ENCODE measurements around the gene PANX3.

PANX3 gene

DNA sequence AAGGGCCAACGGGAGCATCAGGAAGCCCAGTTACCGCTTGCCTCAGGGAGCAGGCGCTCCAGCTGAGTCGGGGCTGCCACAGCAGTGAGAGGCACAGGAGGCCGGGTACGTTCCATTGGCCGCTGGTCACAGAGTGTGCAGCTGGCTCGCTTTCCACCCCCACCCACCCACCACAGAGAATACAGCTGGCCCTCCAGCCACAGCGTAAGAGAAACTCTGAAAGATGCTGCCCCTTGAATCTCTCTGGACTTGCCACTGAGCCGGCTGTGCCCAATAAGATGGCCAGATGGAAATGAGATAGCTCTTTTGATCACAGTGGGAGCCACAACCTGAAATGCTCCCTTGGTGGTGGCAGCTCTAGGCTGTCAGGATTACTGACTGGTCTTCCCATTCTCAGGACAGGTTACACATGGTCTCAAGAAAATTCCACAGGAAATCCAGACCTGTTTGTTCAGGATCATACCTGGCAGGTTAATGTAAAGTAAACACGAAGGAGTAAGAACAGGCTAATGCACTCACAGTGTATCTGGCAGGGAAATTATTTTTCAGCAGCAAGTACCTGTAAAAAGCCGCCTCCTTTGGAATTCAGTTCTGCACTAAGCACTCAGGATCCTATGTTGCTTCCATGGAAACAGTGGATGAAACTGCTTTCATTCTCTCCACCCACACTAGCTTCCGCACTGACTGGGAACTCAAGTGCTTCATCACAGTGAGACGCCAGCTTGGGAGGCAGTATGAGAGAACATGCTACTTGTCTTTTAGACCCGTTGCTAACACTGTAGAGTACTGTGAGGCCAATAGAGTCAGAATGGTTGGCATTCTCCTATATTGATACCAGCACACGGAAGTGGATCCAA is 45.8 kb downstream of the PANX3 start:
- DNase-seq (ENCODE audit: extremely low read depth in 1 of 2, low read depth in 1 of 2): no peak

DNA sequence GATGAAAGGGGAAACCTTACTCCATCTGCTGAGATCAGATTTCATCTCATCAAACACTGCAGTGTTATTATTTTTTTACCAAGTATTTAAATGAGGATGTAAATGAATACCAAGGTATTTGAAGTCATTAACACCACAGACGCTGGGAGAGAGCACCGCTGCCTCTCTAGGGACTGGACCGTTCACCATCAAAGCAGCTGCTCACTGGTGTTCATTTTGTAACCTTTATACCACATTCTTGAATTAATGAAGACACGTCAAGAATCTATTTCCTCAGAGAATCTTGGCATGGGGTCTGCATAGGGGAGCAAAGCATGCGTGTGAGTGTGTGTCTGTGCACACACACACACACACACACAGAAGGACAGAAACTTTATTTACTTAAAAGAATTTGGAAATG is 46.7 kb downstream of the PANX3 start:
- DNase-seq (ENCODE audit: extremely low read depth in 1 of 2, low read depth in 1 of 2): no peak

DNA sequence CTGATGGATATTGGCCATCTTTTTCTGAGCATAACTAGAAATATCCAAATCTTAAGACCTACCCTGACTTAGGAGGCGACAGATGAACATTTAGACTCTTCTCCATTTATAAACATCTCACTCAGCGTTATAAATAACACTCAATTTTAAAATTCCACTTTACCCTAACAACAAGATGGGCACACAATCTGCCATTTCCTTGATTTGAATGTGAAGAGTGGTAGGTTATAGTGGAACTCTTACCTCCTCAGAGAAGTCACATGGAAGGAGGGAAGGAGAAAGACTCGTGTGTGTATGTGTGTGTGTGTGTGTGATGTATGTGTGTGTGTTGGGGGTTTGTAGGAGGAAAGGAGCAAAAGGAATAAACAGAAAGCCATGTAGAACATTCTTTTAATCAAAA is 47.3 kb downstream of the PANX3 start:
- no peak for DNase-seq (ENCODE audit: extremely low read depth in 1 of 2, low read depth in 1 of 2)

DNA sequence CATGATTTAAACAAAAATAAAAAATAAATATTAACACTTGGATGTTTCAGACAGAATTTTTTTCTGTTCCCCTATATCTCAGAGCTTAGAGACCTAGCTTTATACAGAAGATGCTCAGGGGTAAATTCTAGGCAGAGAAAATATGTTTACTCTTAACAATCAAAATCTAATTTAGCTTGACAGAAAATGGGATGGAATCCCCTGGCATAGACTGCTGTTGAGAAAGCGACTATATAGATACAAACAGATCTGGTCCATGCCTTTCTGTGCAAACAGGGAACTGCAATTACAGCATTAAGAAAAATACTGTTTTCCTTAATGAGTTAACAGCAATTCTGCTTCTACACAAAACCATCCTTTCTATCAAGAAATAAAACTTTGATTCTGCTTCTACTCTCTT is 47.8 kb downstream of the PANX3 start:
- no peak for DNase-seq (ENCODE audit: extremely low read depth in 1 of 2, low read depth in 1 of 2)

DNA sequence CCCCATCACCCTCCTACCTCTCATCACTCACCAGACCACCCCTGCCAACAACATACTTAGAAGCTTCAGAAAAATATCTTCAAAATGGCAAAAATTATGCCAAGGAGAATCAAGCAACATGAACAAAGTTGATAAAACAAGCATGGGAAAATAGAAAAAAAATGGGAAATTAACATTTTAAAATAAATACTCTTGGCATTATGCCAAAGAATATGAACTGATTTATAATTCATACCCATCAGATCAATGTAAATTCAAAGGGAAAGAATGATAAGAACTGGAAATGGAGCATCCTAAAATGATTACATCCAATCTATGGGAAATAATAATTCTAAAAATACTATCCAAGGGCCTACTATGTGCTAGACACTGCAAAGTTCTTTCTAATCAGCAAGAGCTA is 50.3 kb downstream of the PANX3 start:
- no peak for DNase-seq (ENCODE audit: extremely low read depth in 1 of 2, low read depth in 1 of 2)

DNA sequence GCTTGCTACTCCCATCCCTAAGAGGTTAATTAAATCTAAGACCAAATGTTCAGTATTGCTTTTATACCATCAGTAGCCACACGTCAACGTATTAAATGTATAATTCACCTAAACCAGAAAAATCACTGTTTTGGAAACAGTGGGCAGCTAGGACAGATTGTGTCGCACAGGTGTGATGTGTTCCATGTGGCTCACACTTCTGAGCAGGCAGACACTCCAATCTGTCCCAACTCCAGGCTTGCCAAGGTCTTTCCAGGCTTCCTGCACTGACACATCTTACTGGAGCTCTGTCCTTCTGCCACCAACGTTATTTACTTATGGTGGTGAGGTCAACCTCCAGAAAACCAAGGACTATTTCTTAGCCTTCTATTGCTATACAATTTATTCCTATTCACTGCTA is 50.9 kb downstream of the PANX3 start:
- no peak for DNase-seq (ENCODE audit: extremely low read depth in 1 of 2, low read depth in 1 of 2)

DNA sequence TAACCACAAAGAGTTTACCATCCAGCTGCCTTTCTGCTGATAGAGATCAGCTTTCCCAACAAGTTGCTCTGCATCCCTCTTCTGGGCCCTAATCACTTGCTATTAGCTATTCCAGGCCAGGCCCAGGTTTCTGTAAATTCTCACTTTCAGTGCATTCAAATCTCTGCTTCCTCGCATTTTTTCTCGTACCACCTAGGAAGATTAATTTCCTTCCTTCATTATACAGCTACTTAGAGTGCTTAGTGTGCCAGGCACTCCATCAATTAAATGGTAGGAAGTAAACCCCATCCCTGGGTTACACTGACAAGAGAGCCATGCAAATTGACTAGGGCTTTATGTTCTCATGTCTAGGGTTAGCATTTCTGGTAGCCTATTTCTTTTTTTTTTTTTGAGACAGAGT is 52.6 kb downstream of the PANX3 start:
- DNase-seq (ENCODE audit: extremely low read depth in 1 of 2, low read depth in 1 of 2): no peak

DNA sequence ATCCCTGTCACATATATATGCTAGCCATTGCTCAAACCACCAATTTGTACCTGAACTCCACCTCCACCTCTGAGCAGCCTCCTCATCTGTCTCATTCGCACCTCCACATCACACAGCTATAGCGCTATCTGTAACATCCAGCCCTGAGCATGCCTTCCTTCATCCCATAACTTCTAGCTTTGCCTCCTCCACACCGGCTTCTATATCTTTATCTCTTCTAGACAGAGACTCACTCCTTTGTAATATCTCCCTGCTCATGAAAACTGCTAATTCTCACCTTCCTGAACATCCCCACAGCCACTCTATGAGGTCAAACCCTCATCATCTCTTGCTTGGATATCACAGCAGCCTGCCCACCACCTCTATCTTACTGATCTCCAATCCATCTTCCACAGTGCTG is 56.4 kb downstream of the PANX3 start:
- DNase-seq (ENCODE audit: extremely low read depth in 1 of 2, low read depth in 1 of 2): no peak

DNA sequence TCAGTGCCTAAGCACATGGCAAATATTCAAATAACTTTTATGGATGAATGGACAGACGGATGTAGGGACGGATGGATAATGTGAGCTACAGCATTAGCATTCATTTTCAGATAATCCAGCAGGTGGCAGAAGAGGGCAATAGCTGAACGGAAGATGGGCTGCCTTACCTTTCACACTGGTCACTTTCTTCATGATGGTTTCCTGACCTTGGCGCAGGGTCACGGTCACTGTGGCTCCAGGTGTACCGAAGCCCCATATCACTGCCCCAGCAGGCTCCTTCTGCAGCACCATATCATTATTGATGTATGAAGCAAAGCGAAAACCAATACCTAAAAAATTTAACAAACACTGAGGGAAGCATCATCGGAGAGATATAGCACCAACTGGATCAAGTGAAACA is 58.0 kb downstream of the PANX3 start:
- DNase-seq (ENCODE audit: extremely low read depth in 1 of 2, low read depth in 1 of 2): no peak

All from activated CD8-positive, alpha-beta memory T cell treated with anti-CD3 and anti-CD28 coated beads for 1 hour (primary cell).